NCI-H460 (cell line): ENCODE measurements around the gene CARD10. TPM values are rescaled to one million over a fixed set of nuclear protein-coding genes. Genes with fewer than 3 reads are reported as not detected.

Source experiments
- DNase-seq: peaks from one replicate; pipeline ENCODE4 v3.0.0-alpha.2; 2016; ENCODE audit warnings: low read depth; ENCODE audit errors: extremely low read depth
- total RNA-seq: library from RNA; depleted of rRNA; stranded (reverse); fragments of >200 nt; shearing (Covaris generic); gene quantifications from 2 replicates; pipeline ENCODE4 v1.2.3, GENCODE V29; 2014; rRNA removed

The CARD10 gene
- total RNA-seq, 1 experiment from 2014 or later, result 4.7 TPM

DNA sequence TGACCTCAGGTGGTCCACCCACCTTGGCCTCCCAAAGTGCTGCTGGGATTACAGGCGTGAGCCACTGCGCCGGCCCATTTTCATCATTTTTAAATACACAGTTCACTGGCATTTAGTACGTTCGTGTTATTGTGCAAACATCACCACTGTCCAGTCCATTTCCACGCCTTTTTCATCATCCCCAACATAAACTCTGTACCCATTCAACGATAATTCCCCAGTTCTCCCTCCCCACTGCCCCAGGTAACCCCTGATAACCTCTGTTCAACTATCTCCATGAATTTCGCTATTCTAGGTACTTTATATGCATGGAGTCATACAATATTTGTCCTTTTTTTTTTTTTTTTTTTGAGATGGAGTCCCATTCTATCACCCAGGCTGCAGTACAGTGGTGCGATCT is 73.7 kb downstream of the CARD10 start:
- DNase-seq, result no peak

DNA sequence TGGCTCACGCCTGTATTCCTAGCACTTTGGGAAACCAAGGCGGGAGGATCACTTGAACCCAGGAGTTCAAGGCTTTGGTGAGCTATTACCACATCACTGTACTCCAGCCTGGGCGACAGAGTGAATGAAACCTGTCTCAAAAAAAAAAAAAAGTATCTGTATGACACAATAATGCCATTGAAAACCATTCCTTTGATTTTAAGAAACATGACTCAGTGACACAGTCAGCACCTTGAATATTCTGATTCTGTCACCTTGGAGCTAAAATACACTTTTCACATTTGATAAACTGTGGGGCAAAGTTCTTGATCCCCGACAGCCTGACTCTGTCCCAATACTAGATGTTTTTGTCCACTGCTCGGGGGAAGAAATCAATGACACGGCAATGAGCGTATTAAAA is 75.2 kb downstream of the CARD10 start:
- DNase-seq, result no peak

DNA sequence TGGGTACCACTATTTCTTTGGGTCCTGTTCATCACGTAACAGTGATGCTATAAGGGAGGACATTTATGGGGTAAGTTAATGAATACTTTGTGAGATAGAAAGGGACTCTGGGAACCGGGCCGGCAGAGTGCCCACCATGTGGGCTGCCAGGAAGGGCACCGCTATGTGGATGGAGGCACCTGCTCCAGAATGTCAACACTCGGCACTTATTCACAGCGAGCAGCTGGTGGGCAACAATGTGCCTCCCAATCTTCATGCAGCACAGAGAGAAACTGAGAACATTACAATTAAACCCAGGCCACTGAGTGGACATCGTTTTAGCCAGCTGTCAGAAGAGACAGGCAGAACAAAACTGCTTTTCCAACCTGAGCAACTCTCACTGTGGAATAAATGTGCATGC is 76.1 kb downstream of the CARD10 start:
- DNase-seq, result no peak

DNA sequence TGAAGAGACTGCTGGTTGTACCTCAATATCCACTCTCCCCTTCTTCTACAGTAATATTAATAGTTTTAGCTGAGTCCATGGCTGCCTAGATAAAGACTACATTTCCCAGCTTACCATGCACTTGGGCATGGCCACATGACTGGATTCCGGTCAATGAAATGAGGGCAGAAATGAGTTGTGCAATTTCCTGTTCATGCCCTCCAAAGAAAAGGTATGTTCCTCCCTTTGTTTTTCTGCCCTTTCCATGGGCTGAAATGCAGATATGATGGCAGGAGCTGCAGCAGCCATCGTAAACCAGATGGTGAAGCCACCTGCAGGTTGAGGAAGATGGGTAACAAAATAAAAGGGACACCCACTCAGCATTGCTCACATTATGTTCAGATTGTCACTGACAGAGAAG is 76.7 kb downstream of the CARD10 start:
- DNase-seq, result no peak

DNA sequence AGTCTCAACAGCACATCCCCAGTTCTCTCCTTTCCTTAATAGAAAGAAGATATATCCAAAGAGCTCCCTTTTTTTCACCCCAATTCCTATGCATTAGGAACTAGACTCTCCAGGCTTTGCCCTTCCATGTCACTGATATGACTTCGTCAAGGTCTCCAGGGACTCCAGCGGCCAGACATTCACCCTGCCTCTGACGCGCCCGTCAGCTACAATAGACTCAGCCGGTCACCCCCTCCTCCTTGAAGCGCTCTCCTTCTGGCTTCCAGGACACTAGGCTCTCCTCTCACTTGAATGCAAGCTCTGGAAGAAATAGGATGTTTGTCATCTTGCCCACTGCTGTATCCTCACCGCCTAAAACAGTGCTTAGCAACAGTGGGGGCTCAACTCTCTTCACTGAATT is 77.1 kb downstream of the CARD10 start:
- no peak for DNase-seq

DNA sequence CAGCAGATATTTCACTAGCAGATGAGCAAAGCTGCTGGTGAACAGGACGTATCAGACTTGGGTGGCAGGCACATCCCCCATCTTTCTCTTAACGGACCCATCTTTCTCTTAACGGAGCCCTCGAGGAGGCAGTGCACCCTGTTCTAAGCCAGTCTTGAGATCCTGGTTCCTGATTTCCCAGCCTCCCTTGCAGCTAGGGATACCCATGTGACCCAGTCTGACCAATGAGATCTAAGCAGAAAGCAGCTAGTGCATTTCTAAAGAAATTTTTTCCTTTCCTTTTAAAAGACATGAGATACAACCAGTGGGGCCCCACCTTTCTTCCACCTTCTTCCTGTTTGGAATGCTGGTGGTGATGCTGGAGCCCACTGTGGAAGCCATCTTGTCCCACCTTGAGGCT is 78.3 kb downstream of the CARD10 start:
- DNase-seq, result no peak

Other genes with a start within 250 kb of the CARD10 start
- gene CYTH4, start 236.9 kb downstream of the CARD10 start, total RNA-seq, result not detected in 2 replicates
- 0.02 TPM in 1 of 2 replicates, not detected in the other for gene ELFN2, start 91.9 kb downstream of the CARD10 start, total RNA-seq
- not detected in 2 replicates for gene MFNG, start 33.0 kb downstream of the CARD10 start, total RNA-seq
- 43.7 and 59.0 TPM in 2 replicates for gene CDC42EP1, start 41.1 kb upstream of the CARD10 start, total RNA-seq
- not detected in 2 replicates for gene LGALS2, start 60.7 kb upstream of the CARD10 start, total RNA-seq
- gene GGA1, start 89.4 kb upstream of the CARD10 start, total RNA-seq, result 36.5 TPM in 2 replicates
- 1.7 and 2.9 TPM in 2 replicates for gene SH3BP1, start 120.3 kb upstream of the CARD10 start, total RNA-seq
- 27.1 and 37.5 TPM in 2 replicates for gene PDXP, start 139.3 kb upstream of the CARD10 start, total RNA-seq
- 742 and 842 TPM in 2 replicates for gene LGALS1, start 156.2 kb upstream of the CARD10 start, total RNA-seq
- 39.7 and 42.2 TPM in 2 replicates for gene NOL12, start 166.9 kb upstream of the CARD10 start, total RNA-seq
- gene TRIOBP, start 177.6 kb upstream of the CARD10 start, total RNA-seq, result 16.1 and 17.9 TPM in 2 replicates